GM18868 (cell line): ENCODE data around the gene SSBP3.

ENCODE experiments used
- ATAC-seq: cut with Tn5 transposase; IDR thresholded peaks from one replicate; pipeline ENCODE4 v1.9.1; 2021; ENCODE audit warnings: mild to moderate bottlenecking, moderate library complexity; ENCODE audit not compliant: unreplicated experiment

The SSBP3 gene

DNA sequence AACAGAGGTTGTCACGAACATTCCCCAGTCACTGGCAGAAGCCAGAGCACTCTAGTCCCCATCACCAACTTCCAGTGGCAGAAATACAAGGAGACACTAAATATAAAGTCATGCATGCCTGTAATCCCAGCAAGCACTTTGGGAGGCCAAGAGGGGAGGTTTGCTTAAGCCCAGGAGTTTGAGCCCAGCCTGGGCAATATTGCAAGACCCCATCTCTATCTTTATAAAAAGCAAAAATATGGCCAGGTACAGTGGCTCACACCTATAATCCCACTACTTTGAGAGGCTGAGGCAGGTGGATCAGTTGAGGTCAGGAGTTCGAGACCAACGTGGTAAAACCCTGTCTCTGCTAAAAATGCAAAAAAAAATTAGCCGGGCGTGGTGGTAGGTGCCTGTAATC is 212.7 kb downstream of the SSBP3 start:
- ATAC-seq = no peak

DNA sequence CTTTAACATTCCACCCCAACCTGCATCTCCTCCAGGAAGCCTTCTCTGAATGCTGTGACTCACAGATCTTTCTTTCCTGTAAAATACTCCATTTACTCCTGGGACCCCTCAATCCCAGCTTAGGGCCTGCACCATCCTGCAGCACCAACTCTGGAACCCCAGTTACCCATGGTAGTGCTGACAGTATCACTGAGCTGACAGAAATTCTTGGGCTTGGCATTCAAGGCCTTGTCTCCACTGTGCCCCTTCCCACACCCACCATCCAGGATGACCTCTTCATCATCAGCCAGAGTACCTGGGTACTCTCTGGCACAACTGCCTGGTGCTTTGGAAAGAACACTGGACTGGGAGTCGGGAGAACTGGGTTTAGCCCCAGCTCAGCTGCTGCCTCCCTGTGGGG is 214.7 kb downstream of the SSBP3 start:
- no peak for ATAC-seq

DNA sequence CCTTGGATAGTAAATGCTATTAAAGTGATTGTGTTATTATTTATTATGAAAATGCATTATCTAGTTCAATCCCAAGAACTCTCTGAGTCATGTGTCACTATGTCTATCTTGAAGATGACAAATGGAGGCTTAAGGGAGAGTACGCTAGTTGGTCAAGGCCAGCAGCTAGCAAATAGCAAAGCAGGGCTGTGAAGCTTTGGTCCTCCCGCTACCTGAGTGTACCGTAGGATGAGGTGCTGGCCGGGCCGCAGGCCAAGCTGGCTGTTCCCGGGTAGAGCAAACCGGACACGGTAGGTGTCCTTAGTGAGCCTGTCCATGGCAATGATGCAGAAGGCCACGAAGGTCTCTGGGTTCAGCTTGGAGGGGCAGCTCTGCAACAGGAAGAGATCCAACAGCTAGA is 215.7 kb downstream of the SSBP3 start:
- ATAC-seq = no peak

DNA sequence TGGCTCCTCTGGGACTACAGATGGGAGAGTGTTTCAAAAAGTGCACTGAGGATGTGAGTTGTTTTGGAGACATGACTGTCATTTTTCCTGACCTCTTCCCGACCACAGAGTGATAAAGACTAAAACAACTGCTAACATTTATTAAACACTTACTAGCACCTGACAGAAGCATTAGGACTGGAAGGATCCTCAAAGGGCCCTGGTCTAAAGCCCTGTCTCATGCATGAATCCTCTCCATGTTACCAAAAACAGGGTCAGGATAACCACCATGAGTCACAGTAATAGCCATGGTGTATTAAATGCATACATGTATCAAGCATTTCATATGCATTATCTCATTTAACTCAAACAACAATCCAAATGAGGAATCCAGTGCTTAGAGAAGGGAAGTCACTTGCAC is 217.9 kb downstream of the SSBP3 start:
- no peak for ATAC-seq

DNA sequence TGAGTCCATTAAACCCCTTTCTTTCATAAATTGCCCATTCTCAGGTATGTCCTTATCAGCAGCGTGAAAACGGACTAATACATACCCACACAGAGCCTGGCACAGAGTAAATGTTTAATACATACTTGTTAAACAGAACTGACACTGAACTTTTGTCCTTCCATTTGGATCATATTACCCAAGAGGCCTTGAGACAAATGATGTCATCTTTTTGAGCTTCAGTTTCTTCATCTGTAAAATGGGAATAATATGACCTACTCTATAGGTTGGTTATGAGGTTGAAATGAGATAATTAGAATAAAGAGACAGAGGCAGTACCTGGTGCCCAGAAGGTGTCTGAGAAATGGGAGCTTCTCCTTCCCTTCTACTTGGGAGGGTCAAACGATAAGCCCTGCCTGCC is 220.1 kb downstream of the SSBP3 start:
- no peak for ATAC-seq

DNA sequence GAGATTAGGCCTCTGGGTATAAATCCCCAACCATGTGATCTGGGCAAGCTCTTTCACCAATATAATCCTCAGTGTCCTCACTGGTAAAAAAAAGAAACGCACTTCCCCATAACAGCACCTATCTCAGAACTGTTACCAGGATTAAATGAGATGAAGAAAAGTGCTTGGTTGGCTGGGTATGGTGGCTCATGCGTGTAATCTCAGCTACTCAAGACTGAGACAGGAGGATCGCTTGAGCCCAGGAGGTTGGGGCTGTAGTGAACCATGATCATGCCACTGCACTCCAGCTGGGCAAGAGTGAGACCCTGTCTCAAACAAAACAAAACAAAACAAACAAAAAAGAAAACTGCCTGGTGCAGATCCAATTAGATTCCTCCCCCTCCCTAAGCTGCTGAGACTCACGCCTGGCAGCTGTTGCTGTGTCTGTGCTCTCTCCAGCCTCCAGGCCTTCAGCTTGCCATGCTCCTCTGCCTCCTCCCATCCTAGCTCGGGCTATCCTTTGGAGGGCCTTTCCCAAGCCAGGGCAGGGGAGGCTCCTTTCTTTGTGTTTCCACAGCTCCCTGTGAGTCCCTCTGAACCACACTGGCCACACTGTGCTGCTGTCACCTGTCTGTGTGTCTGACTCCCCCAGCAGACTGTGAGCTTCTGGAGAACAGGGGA is 225.4 kb downstream of the SSBP3 start:
- no peak for ATAC-seq

DNA sequence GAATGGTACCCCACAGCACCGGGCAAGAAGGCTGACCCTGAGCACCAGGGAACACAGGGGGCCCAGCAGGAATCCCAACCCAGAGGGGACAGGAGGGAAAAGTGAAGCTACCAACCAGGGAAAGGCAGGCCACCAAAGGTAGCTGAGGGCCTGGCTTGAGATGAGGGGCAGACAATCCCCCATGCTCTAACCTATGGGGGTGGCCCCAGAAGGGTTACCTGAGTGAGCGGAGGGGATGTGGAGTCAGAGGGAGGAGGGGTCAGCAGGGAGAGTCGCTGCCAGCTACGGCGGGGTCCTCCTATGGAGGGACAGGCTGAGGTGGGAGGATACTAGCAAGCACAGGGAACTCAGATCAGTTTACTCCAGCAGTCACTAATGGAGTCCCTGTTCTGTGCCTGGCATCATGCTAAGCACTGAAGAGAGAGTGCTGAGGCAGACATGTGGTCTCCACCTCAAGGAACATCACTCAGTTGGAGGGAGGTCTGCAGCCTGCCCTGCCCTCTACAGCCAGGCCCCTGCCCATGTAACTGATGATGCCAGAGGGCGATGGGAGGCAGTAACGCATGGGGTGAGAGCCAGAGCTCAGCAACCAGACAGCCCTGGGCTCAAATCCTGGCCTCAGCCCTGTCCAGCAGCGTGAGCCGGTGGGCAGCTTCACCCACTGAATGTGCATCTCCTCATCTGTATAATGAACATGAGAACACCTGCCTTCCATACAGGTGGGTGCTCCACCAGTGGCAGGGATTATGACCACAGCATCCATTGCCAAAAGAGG is 227.7 kb downstream of the SSBP3 start:
- no peak for ATAC-seq

DNA sequence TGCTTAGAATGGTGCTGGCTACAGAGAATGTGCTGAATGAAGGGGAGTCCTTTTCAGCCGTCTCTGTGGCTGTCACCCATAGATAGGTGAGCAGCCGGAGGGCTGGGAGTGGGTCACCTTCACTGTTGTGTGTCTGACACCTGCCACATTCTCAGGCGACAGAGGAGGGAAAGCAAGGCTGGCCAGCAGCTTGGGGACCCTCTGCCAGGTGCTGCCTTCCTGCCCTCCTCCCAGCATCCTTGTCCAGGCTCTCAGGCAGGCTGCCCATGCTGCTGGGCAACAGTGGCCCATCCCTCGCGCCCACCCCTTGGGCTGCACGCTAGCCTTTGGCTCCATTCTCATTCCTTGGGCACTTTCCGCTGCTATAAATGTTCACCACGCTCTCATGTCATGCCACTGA is 228.5 kb downstream of the SSBP3 start:
- ATAC-seq = no peak

DNA sequence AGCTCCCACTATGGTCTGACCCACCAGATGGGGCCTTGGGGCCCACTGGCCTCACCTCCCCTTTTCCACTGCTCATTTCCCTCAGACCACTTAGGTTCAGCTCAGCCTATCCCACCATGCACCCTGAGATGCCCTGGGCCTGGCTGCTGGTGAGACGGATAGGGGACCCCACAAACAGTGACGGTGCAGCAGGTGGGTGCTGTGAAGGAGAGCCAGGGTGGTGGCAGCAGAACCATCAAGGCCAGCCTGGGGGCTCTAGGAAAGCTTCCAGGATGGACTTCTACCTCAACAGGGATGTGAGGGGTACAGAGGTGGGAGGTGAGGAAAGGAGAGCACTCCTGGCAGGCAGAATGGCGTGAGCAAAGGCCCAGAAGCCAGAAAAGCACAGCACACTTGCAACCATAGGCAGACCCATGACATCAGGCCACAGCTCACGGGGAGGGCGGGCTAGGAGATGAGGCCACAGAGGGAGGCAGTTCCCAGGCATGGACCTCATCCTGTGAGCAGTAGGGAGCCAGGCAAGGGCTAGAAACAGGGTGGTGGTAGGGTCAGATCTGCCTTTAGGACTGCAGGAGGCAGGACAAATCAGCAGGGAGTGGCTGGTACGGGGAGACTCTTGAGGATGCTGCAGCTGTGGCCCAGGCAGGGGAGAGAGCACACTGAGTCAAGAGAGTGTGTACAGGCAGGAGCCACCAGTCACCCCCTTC is 229.4 kb downstream of the SSBP3 start:
- no peak for ATAC-seq
